ENCODE measurements around the gene RAB27B.

Gene RAB27B

DNA sequence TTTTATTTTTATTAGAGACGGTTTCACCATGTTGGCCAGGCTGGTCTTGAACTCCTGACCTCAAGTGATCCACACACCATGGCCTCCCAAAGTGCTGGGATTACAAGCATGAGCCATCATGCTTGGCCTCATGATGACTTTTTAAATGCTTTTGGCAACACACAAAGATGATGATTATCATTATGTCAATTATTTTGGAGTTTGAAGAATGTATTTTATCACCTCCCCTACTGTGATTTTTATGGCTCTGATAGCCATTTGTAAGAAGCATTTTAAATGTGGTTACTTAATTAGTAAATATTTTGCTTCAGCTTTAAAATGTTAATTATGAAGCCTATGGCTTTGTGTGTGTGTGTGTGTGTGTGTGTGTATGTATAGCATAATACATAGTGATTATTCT lies 45.1 kb upstream of the RAB27B start:
- no peaks in the 10 kb centered on the region for H3F3A ChIP-seq (ENCODE audit: insufficient read depth, low read length)
- H3K9me2 ChIP-seq (ENCODE audit: low read depth, low read length), result no peaks in the 10 kb centered on the region
- TF ChIP-seq EZH2 (IDR thresholded peaks at IDR 0.05; ENCODE audit: borderline replicate concordance, low read length) (no peak), CTCF (IDR thresholded peaks at IDR 0.05; ENCODE audit: low read length) (no peak)
- no peak overlapping the region for H3K4me3 ChIP-seq (ENCODE audit: low read depth, low read length, poor library complexity, severe bottlenecking)
- H3K79me2 ChIP-seq (ENCODE audit: insufficient read depth, low read length), result no peaks in the 10 kb centered on the region
- no peaks in the 10 kb centered on the region for H3K36me3 ChIP-seq (ENCODE audit: insufficient read depth, low read length)
- H3K9me3 ChIP-seq (ENCODE audit: low read length), result no peaks in the 10 kb centered on the region
- H2AFZ ChIP-seq (ENCODE audit: low read length), result no peak overlapping the region
- H3K4me1 ChIP-seq (ENCODE audit: insufficient read depth, low read length, severe bottlenecking), result no peaks in the 10 kb centered on the region
- H3K9ac ChIP-seq (ENCODE audit: low read length), result no peak overlapping the region
- H3K27ac ChIP-seq (ENCODE audit: low read depth, low read length, poor library complexity, severe bottlenecking), result no peak overlapping the region
- no peaks in the 10 kb centered on the region for H3K27me3 ChIP-seq (ENCODE audit: insufficient read depth, low read length)
- H4K20me1 ChIP-seq (ENCODE audit: insufficient read depth, low read length), result no peaks in the 10 kb centered on the region
- no peak overlapping the region for H3K4me2 ChIP-seq (ENCODE audit: low read length)

DNA sequence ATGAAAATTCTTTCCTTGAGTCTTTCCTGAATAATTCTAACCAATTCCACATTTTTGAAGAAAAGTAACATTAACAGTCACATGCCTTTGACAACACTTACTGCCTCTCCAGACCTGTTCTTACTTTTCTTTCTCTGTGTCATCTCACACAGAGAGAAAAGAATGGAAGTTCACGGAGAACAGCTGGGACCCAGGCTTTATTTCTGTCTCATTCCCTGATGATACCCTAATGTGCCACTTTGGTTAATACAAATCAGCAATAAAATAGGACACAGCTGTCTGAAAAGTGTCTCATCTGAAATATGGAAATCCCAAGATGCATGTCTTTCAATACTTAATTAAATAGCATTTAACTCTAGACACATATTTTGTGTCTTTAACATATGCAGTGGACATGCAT lies 42.1 kb upstream of the RAB27B start:
- no peak overlapping the region for H2AFZ ChIP-seq (ENCODE audit: low read length)
- H3K9me3 ChIP-seq (ENCODE audit: low read length), result no peaks in the 10 kb centered on the region
- H3K4me3 ChIP-seq (ENCODE audit: low read depth, low read length, poor library complexity, severe bottlenecking), result no peak overlapping the region
- no peaks in the 10 kb centered on the region for H4K20me1 ChIP-seq (ENCODE audit: insufficient read depth, low read length)
- no peak overlapping the region for H3K27ac ChIP-seq (ENCODE audit: low read depth, low read length, poor library complexity, severe bottlenecking)
- H3K4me2 ChIP-seq (ENCODE audit: low read length), result no peak overlapping the region
- H3K4me1 ChIP-seq (ENCODE audit: insufficient read depth, low read length, severe bottlenecking), result no peaks in the 10 kb centered on the region
- no peaks in the 10 kb centered on the region for H3K79me2 ChIP-seq (ENCODE audit: insufficient read depth, low read length)
- no peaks in the 10 kb centered on the region for H3K27me3 ChIP-seq (ENCODE audit: insufficient read depth, low read length)
- H3K36me3 ChIP-seq (ENCODE audit: insufficient read depth, low read length), result no peaks in the 10 kb centered on the region
- H3K9me2 ChIP-seq (ENCODE audit: low read depth, low read length), result no peaks in the 10 kb centered on the region
- no peak overlapping the region for H3K9ac ChIP-seq (ENCODE audit: low read length)
- no peaks in the 10 kb centered on the region for H3F3A ChIP-seq (ENCODE audit: insufficient read depth, low read length)
- TF ChIP-seq CTCF (IDR thresholded peaks at IDR 0.05; ENCODE audit: low read length) (no peak), EZH2 (IDR thresholded peaks at IDR 0.05; ENCODE audit: borderline replicate concordance, low read length) (no peak)

GRCh38 chr18:54787121-54787520 lies 41.2 kb upstream of the RAB27B start:
- Histone ChIP-seq H4K20me1 (ENCODE audit: insufficient read depth, low read length) (no peaks in the 10 kb centered on the region), H3K27ac (ENCODE audit: low read depth, low read length, poor library complexity, severe bottlenecking) (no peak overlapping the region), H3K9ac (ENCODE audit: low read length) (no peak overlapping the region), H2AFZ (ENCODE audit: low read length) (no peak overlapping the region), H3K4me2 (ENCODE audit: low read length) (no peak overlapping the region), H3K36me3 (ENCODE audit: insufficient read depth, low read length) (no peaks in the 10 kb centered on the region), H3K9me3 (ENCODE audit: low read length) (no peaks in the 10 kb centered on the region), H3K9me2 (ENCODE audit: low read depth, low read length) (no peaks in the 10 kb centered on the region), H3F3A (ENCODE audit: insufficient read depth, low read length) (no peaks in the 10 kb centered on the region), H3K4me1 (ENCODE audit: insufficient read depth, low read length, severe bottlenecking) (no peaks in the 10 kb centered on the region), H3K4me3 (ENCODE audit: low read depth, low read length, poor library complexity, severe bottlenecking) (no peak overlapping the region), H3K27me3 (ENCODE audit: insufficient read depth, low read length) (no peaks in the 10 kb centered on the region), H3K79me2 (ENCODE audit: insufficient read depth, low read length) (no peaks in the 10 kb centered on the region)
- TF ChIP-seq CTCF (IDR thresholded peaks at IDR 0.05; ENCODE audit: low read length) (no peak), EZH2 (IDR thresholded peaks at IDR 0.05; ENCODE audit: borderline replicate concordance, low read length) (no peak)
